Effector CD4-positive, alpha-beta T cell (primary cell): ENCODE data around the gene CLASP2.
"Not testable (repeated sequence)": the region's sequence is repeated elsewhere in the genome, so short reads cannot be mapped to it uniquely, and the experiment has no call there.

Source experiments
- DNase-seq: peaks from one replicate; pipeline ENCODE4 v3.0.0-alpha.2; 2020

CLASP2 gene

DNA sequence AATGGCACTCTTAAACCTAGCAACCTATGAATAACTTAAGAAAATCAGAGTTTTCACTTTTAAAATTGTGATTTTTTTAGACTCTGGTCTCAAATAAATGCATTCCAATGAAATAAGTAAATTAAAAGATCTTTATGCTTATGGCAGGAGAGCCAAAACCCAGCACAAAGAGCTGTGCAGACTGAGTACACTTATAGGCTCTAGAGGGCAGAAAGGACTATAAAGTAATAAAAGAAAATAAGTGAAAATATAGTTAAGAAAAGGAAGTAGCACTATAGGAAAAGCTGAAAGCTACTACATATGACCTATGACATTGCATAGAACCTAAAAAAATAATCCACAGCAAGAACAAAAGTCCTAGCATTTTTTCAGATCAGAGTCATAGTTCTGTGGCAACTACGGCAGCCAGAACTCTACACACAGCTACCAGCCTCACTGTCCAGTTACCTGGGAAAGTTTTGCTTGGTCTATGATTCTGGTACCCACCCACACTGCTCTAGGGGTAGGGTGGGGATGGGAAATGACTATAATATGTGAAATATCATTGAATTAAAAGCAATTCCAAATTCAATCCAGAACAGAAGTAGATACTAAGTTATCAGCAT, 30.5 kb downstream of the CLASP2 start:
- DNase-seq, result no peak

DNA sequence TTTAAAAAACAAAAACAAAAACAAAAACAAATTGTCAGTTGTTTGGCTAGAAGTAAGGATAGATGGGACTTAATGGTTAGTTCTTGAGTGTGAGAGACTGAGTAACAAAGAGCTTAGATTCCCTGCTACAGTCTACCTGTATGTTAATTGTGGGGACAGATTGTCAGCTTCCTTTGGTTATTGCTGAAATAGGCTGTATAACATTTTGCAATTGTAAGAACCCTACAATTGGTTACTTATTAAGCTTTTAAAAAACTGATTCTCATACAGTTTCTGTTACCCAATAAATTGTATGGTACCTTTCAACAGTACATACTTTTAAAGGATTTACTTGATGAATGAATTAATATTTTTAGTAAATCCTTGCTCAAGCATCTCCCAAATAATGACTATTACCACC, 35.3 kb downstream of the CLASP2 start:
- DNase-seq, result no peak

DNA sequence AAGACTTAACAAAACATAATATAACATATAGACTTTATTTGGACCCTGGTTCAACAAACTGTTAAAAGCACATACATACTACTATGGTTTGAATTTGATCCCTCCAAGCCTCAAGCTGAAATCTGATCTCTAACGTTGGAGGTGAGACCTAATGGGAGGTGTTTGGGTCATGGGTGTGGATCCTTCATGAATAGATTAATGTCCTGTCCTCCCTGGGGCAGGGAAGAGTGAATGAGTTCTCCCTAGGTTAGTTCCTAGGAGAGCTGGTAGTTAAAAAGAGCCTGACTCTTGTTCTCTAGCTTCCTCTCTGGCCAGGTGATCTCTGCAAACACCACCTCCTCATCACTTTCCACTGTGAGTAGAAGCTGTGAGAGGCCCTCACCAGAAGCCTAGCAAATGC, 36.4 kb downstream of the CLASP2 start:
- DNase-seq, result no peak

DNA sequence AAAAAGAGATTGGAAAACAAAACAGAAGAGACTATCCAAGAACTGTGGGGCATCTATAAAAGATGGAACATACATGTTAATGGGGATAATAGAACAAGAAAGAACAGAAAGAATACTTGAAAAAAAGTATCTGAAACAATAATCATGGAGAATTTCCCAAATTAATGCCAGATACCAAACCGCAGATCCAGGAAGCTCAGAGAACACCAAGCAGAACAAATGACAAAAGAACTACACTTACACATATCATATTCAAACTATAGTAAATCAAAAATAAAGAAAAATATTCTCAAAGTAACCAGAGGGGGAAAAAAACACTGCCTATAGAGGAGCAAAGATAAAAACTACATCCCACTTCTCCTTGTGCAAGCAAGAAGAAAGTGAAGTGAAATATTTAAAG, 40.0 kb downstream of the CLASP2 start:
- no peak for DNase-seq

DNA sequence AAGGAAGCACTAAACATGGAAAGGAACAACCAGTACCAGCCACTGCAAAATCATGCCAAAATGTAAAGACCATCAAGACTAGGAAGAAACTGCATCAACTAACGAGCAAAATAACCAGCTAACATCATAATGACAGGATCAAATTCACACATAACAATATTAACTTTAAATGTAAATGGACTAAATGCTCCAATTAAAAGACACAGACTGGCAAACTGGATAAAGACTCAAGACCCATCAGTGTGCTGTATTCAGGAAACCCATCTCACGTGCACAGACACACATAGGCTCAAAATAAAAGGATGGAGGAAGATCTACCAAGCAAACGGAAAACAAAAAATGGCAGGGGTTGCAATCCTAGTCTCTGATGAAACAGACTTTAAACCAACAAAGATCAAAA, 44.6 kb downstream of the CLASP2 start:
- DNase-seq, result not testable (repeated sequence)

DNA sequence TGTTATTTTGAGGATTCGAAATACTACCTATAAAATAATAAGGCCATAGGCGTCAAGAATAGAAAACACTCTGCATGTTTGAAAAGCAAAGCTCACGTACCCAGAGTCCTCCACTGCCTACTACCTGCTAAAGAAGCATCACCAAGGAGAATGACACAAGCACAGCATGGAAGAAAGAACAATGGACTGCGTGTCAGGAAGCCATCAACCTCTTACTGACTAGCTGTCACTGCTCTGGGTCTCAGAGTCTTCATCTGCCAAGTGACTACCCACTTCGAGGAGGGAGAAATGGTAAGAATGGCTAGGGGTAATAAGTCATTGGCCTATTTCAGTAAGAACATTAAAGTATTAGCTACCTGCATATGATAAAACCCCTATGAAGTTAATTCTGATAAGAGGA, 49.4 kb downstream of the CLASP2 start:
- no peak for DNase-seq

DNA sequence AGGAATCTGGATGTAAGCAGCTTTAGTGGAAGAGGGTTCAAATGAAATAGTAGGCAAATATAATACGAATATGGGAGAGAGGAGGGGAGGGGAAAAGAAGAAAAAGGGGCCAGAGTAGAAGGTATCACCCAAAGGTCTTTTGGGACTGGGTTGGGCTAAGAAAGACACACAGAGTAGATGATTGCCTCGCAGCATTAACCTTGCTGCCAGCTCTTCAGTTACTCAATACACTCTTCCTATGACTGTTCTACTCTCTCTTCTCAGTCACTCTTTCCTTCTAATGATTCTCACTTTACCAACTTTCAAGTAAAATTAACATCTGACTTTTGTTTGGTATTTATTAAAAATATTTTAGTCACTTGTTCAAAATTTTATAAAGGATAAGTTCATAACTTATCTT, 52.8 kb downstream of the CLASP2 start:
- no peak for DNase-seq

DNA sequence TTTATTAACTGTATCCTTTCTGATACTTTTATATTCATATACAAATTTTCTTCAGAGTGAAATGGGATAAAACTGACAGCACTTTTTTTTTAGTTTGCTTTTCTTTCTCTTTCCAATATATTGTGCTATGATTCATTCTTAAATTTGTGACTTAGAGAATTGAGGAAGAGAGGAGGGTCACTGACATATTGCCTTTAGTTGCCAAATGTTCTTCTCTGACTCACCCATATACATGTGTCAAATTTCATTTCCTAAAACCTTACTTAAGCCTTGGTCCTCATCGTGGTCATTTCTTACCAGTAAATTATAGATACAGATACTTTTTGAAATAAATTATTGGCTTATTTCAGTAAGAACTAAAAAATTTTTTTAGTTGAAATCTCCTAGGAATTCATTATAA, 53.9 kb downstream of the CLASP2 start:
- no peak for DNase-seq

DNA sequence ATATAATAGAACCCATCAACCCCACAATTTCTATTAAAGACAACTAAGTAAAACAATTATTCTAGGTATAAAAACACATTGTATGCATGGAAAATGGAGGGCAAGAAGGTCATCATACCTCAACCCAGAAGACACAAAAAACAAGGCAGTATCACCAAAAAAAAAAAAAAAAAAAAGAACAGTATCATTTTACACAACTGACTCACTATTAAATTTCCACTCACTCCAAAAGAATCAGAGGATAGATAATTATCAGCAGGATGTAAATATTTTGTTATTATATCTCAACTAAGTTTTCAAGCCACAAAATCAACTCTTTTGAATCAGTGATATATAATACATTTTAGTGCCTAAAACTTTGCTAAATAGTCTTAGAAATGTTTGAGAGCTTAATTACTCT, 55.0 kb downstream of the CLASP2 start:
- no peak for DNase-seq

DNA sequence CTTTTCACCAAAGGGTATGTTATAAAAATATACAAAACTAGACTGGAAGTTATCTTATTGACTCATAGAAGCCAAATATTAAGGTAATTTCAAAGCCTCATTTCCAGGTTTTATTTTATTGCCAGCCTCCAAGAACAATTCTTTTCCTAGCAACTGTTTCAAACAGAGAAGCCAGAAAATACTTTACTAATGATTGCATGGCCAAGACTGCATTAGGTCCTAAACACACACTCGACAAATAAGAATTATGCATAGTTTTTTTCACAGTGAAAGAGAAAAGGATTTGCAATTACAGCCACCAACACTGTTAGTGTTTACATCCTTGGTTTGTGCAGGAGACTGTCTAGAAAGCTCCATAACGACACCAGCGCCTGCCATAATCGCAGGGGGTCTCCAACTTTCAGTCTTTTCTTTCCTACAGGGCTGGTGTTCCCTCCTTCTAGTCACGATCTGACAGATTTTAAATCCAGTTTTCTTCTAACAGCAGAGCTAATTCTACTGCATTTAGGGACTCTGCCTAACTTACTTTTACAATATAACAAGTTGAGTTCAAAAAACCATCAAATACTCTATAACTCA, 58.1 kb downstream of the CLASP2 start:
- DNase-seq, result no peak

DNA sequence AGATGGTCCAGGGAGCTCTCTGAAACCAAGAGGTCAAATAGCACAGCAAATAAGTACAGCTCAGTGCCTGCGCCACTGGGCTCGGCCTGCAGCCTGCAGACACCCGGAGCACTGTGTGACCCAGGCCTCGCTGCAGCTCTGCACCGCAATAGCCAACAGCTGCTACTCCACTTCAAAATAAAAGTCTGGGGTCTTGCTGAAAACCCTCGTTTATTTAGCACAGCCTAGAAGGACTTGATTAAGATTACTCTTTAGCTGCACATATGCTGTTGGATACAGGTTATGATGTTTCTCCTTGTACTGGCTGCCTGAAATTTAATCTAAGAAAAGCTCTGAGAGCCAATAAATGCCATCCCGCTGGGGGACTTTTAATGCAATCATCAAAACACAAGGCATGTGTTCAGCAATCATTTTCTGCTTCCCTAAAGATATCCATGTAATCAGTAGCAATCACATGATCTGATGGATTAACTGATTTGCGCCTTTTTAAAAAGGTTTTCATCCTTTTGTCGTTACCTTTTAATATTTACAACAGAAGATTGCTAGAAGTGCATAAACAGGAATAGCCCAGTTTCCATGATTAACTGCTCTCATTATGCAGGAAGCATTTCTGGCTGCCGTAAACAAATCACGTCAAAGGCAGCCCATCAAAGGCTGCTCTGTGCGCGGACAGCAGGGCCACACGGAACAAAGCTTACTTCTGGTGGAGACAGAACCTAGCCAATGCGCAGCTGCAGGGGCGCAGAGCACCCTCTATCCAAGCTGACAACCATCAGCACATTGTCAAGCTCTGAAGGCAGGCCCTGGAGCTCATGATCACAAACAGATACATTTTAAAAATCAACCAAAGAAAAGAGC, 58.8 kb downstream of the CLASP2 start:
- DNase-seq, result no peak

DNA sequence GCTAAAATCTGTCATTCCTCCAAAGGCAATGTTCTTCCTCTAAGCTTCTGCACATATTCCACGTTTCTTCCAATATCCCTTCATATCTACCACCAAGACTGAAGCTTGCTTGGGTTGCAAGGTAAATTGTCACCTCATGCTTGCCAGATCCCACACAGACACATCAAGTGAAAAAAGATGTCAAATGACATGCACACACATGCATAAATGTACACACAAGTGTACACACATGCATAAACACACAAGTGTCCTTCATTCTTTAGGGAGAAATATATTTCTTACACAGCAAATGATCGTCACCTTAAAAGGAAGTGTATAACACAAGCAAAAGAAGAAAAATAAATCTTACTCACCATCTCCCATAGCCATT, 59.4 kb downstream of the CLASP2 start:
- DNase-seq, result no peak

DNA sequence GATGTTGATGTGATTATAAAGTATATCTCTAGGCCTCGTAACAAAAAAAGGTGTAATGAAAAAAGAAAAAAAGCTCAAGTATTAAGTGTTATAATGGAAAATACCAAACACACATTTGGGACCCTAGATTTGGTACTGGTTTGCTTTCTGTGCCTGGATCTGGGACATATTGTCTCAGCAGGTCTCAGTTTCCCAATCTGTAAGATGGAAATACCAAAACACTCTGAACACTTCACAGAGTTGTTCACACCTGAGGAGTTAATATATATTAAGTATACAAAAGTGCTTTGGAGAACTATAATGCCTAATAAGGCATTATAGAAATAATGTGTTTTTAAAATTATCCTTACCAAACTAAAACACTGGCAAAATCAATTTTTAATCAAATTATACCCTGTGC, 60.0 kb downstream of the CLASP2 start:
- DNase-seq, result no peak

DNA sequence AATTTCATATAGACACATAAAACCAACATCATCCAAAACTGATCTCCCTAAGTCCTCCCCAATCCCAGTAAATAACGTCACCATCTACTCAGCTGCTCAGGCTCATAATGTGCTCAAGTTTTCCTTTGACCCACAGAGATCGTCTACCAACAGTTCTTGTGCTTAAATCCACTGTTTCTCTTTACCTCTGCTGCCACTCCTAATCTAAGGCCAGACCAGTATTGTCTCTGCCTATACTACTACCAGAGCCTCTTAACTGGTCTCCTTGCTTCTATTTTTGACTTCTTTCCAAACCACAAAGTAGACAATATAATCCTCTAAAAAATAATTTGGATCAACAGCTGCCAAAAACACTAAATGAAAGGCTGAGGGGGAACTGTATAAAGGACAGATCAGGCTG, 65.3 kb downstream of the CLASP2 start:
- no peak for DNase-seq

DNA sequence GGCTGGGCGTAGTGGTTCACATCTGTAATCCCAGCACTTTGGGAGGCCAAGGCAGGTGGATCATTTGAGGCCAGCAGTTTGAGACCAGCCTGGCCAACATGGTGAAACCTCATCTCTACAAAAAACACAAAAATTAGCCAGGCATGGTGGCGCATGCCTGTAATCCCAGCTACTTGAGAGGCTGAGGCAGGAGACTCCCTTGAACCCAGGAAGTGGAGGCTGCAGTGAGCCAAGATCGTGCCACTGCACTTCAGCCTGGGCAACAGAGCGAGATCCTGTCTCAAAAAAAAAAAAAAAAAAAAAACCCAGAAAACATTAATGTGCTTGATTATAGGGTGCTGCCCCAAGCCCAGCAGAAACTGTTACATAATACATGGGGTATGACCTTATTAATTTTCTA, 67.0 kb downstream of the CLASP2 start:
- DNase-seq, result not testable (repeated sequence)

DNA sequence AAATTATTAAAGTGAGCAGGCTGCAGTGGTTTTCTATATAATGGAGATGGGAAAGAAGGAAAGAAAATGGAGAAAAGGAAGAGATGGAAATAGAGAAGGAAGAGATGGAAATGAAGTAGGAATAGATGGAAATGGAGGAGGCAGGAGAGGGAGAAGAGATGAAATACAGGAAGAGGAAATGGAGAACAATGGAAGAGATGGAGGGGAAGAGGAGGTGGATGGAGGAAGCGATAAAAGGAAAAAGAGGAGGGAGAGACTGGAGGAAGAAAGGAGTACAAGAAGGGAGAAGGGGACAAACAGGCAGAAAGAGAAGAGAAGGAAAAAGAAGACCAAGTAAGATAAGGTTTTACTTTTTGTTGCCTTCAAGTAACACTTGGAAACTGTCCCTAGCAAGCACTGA, 67.6 kb downstream of the CLASP2 start:
- DNase-seq, result no peak

DNA sequence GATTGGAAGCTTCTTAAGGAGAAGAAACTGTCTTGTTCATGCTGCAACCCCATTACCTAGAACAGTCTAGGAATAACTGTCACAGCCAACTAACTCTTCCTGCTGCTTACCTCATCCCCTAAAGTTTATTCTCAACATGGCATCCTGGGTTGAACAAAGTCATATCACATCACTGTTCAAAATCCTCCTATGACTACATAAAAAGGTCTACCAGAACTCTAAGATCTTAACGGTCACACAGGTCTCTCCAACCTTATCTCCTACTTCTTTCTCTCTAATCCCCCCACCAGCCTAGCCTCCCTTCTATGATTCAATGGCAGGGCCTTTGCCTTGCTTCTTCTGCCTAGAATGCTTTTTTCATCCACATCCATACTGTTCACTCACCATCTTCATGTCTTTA, 69.3 kb downstream of the CLASP2 start:
- no peak for DNase-seq

DNA sequence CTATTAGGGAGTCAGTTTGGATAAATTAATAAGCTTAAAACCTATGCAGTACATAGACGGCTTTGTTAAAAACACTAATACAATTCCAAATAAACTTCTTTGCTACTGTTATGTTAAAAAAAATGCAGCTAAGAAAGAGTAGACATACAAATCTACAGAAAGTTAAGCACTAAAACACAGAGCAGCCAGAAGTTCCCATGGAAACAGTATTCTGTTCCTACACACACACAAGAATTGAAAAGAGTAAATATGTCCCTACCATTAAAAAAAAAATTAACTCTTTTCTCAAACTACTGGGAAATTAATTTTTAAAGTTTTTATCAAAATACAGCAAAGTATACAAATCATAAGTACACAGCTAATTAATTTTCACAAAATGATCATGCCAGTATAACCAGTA, 71.6 kb downstream of the CLASP2 start:
- DNase-seq, result no peak

DNA sequence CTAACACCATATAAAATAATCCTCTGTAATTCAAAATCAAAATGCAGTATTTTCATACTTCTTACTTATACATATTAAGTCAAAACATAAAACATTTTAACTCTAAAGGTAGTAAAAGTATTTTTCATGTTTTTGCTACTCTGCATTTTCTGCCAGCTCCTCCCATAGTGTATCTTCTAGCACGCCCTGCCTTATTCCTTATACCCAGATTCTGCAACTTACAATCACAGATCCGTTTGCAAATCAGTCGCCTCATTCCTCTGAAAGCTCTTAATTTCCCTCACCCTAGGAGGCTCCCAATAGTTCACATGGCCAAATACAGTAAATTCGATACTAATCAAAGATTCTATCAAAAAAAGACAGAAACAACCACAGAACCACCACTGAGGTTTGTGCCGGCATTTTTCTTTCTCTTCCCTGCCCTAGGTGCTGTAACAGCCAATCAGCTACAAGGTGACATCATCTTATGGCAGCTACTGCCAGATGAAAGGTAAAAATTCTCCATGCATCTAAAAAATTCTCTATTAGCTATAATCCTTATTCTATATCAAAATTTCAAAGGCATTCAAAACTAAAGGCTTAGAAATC, 72.9 kb downstream of the CLASP2 start:
- peak; percentile 21 for DNase-seq

DNA sequence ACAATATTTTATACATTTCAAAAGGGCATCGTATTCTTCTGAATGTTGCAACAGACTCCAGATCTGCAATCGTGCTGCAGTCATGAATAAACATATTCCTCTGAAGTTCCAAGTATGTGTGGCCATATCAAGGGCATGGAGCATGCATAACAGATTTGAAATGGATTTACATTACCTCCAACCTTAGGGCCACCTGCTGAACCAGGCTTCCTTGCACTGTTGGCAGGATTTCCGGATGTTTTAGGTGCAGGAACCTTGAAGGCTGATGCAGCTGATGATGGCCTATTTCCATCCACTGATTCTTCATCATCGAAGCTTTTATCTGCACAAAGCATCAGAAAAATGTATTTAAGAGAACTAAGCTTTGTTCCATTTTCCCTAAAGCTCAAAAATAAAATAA, 73.5 kb downstream of the CLASP2 start:
- no peak for DNase-seq

DNA sequence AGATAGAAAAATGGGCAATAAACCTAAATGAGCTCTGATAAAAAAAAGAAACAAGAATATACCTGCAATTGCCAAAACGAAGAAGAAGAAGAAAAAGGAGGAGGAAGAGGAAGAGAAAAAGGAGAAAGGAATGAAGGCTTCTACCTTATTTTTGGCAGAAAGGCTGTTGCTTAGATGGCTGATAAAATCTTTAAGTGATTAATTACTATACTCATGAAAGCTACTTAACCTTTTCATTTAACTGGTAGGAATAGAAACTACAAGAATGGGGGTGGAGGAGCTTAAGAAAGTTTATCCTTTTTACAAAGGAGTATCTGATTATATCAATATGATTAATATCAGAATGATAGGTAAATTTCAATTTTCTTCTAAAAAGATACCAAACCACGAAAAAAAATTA, 75.2 kb downstream of the CLASP2 start:
- no peak for DNase-seq

DNA sequence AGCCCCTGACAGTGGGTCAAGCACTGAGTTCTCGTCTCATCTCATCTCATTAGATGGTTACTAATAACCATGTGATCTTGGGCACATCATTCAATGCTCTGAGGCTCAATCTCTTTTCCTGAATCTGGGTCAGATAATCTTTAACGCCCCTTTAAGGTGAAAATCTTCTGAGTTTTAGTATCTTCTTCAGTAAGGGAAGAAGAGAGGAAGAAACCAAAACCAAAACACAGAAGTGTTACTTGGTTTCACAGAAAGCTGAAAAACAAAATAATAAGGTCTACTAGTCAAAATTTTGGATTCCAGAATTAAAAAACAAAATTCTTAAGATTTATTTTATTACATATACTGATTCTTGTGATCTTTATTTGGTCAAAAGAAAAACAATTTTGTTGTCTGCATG, 78.2 kb downstream of the CLASP2 start:
- DNase-seq, result no peak

DNA sequence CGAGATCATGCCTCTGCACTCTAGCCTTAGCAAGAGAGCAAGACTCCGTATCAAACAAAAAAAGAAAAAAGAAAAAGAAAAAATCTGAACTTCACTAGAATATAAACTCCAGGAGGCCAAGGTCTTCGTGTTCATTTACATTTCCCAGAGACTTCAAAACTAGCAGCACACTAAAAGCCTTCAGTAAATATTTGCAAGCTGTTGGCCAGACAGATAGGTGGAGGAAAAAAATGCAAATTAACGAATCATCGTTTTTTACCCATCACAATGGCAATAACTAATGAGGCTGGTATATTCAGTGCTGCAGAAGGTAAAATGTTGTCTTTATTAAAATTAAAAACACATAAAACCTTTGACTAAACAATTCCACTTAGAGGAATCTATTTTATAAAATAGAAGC, 80.6 kb downstream of the CLASP2 start:
- no peak for DNase-seq
